OCI-LY7 (cell line): Measurements from ENCODE around the gene ERMN. TPM values are rescaled to one million over a fixed set of nuclear protein-coding genes. Genes with fewer than 3 reads are reported as not detected.
"Not testable (repeated sequence)": the region's sequence is repeated elsewhere in the genome, so short reads cannot be mapped to it uniquely, and the experiment has no call there.

Experiments
- BruUV-seq: library from RNA; stranded (reverse); fragments of 400-500 nt; replicated peaks from 2 replicates; lab custom pipeline; 2021; lab: Mats Ljungman, UMichigan
- CTCF ChIA-PET: fragments of 300-600 bp; sonication (Branson Sonifier 250); formaldehyde crosslinking; loops from one replicate; lab custom pipeline; 2022; ENCODE audit warnings: antibody characterized with exemption; ENCODE audit not compliant: unreplicated experiment; lab: Charles Lee
- POLR2A ChIA-PET: fragments of 300-600 bp; sonication (Branson Sonifier 250); formaldehyde crosslinking; loops from one replicate; lab custom pipeline; 2022; ENCODE audit warnings: antibody characterized with exemption; lab: Charles Lee
- DNase-seq: peaks from one replicate; pipeline ENCODE4 v3.0.0-alpha.2; 2015; ENCODE audit warnings: low spot score
- H2AFZ ChIP-seq: fragments of 200-600 bp; sonication (generic), shearing (Covaris generic); 2 replicates; pipeline ENCODE4 v1.6.1; 2014; ENCODE audit warnings: mild to moderate bottlenecking, antibody characterized with exemption, low read length, moderate library complexity
- H3K27ac ChIP-seq: fragments of 200-600 bp; sonication (generic); 2 replicates; pipeline ENCODE4 v1.5.1; 2014; ENCODE audit warnings: mixed run types, low read depth, mild to moderate bottlenecking, moderate library complexity, low read length, inconsistent platforms; ENCODE audit not compliant: poor library complexity, severe bottlenecking
- H3K36me3 ChIP-seq: fragments of 200-600 bp; sonication (generic); 2 replicates; pipeline ENCODE4 v1.6.1; 2014; ENCODE audit warnings: mild to moderate bottlenecking, antibody characterized with exemption, low read length, moderate library complexity, mixed read lengths; ENCODE audit not compliant: insufficient read depth
- H3K4me1 ChIP-seq: fragments of 200-600 bp; sonication (generic); 2 replicates; pipeline ENCODE4 v1.5.1; 2014; ENCODE audit warnings: mild to moderate bottlenecking, low read length; ENCODE audit not compliant: insufficient read depth, poor library complexity, severe bottlenecking
- H3K4me2 ChIP-seq: fragments of 200-600 bp; sonication (generic); 2 replicates; pipeline ENCODE4 v1.6.1; 2014; ENCODE audit warnings: mild to moderate bottlenecking, low read length
- H3K4me3 ChIP-seq: fragments of 200-600 bp; sonication (generic); 2 replicates; pipeline ENCODE4 v1.5.1; 2014; ENCODE audit warnings: mild to moderate bottlenecking, low read depth, low read length; ENCODE audit not compliant: poor library complexity, severe bottlenecking
- H3K79me2 ChIP-seq: fragments of 200-600 bp; sonication (generic); 2 replicates; pipeline ENCODE4 v1.6.1; 2016; ENCODE audit warnings: low read depth, mild to moderate bottlenecking, low read length, moderate library complexity, mixed read lengths; ENCODE audit not compliant: insufficient read depth
- H3K9me2 ChIP-seq: fragments of 200-600 bp; sonication (generic); 2 replicates; pipeline ENCODE4 v1.6.1; 2016; ENCODE audit warnings: mild to moderate bottlenecking, low read length, mixed read lengths; ENCODE audit not compliant: insufficient read depth
- H3K9me3 ChIP-seq: fragments of 200-600 bp; sonication (generic); 2 replicates; pipeline ENCODE4 v1.6.1; 2014; ENCODE audit warnings: mild to moderate bottlenecking, mixed run types, low read length, mixed read lengths
- H4K20me1 ChIP-seq: fragments of 200-600 bp; sonication (generic); 2 replicates; pipeline ENCODE4 v1.6.1; 2014; ENCODE audit warnings: mild to moderate bottlenecking, antibody characterized with exemption, low read length, moderate library complexity, mixed read lengths; ENCODE audit not compliant: insufficient read depth
- EZH2phosphoT487 ChIP-seq: fragments of 200-600 bp; sonication (generic); IDR thresholded peaks from 2 replicates; pipeline ENCODE4 v1.6.1; 2018; ENCODE audit warnings: low read depth, borderline replicate concordance, mild to moderate bottlenecking, mixed run types, antibody characterized with exemption, low read length, moderate library complexity, mixed read lengths
- intact Hi-C: fragments of 100-400 bp; cut with micrococcal nuclease; formaldehyde crosslinking; loops from one replicate; pipeline ENCODE4 v1.10.0; 2022; ENCODE audit not compliant: unreplicated experiment
- total RNA-seq, 2 experiments: library from RNA; depleted of rRNA in 1 of 2; stranded (reverse); fragments of >200 nt in 1 of 2; shearing (Covaris generic) in 1 of 2; gene quantifications; 2 replicates each; pipeline ENCODE4 v1.2.3, GENCODE V29; 2014 to 2022
- TF ChIP-seq, protein P1 (sequence below): fragments of 200-600 bp; sonication (generic); conservative IDR thresholded peaks from 2 replicates; pipeline ENCODE4 v1.5.1; 2014; ENCODE audit warnings: mild to moderate bottlenecking, antibody characterized with exemption, low read length, moderate library complexity, mixed read lengths

ERMN gene
- total RNA-seq, 2 experiments from 2014 or later, result 2.1 to 2.2 TPM

DNA sequence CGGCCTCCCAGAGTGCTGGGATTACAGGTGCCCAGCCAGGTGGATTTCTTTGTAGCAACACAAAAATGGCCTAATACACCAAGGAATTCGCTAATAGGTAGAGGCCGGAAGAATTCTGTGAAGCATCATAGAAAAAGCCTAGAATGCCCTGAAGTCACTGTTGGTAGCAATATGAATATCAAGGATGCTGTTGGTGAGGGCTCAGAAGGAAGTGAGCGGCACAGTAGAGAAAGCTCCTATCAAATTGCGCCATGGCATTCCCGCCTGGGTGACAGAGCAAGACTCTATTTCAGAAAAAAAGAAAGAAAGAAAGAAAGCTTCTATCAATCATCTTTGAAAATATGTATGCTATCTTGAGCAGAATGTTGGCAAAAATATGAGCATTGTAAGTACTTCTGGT is 44.3 kb downstream of the ERMN start:
- Histone ChIP-seq H4K20me1 (no peaks in the 10 kb centered on the region), H3K27ac (no peak overlapping the region), H3K9me3 (no peaks in the 10 kb centered on the region), H3K4me2 (no peak overlapping the region), H3K4me1 (no peaks in the 10 kb centered on the region), H3K79me2 (no peaks in the 10 kb centered on the region), H3K36me3 (no peaks in the 10 kb centered on the region), H2AFZ (no peak overlapping the region), H3K9me2 (no peaks in the 10 kb centered on the region), H3K4me3 (no peak overlapping the region)
- CTCF ChIA-PET, result no interaction called here
- no peak for DNase-seq
- TF ChIP-seq, protein P1, sequence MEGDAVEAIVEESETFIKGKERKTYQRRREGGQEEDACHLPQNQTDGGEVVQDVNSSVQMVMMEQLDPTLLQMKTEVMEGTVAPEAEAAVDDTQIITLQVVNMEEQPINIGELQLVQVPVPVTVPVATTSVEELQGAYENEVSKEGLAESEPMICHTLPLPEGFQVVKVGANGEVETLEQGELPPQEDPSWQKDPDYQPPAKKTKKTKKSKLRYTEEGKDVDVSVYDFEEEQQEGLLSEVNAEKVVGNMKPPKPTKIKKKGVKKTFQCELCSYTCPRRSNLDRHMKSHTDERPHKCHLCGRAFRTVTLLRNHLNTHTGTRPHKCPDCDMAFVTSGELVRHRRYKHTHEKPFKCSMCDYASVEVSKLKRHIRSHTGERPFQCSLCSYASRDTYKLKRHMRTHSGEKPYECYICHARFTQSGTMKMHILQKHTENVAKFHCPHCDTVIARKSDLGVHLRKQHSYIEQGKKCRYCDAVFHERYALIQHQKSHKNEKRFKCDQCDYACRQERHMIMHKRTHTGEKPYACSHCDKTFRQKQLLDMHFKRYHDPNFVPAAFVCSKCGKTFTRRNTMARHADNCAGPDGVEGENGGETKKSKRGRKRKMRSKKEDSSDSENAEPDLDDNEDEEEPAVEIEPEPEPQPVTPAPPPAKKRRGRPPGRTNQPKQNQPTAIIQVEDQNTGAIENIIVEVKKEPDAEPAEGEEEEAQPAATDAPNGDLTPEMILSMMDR, result no peak
- TF ChIP-seq EZH2phosphoT487, result no peak
- BruUV-seq, result no TSS peak
- intact Hi-C loops, result no loop called here
- POLR2A ChIA-PET, result interaction anchor here (0.7 kb wide), 1 partner anchor 404 kb away, joined by 4 read pairs; no protein-coding TSS in a partner anchor

DNA sequence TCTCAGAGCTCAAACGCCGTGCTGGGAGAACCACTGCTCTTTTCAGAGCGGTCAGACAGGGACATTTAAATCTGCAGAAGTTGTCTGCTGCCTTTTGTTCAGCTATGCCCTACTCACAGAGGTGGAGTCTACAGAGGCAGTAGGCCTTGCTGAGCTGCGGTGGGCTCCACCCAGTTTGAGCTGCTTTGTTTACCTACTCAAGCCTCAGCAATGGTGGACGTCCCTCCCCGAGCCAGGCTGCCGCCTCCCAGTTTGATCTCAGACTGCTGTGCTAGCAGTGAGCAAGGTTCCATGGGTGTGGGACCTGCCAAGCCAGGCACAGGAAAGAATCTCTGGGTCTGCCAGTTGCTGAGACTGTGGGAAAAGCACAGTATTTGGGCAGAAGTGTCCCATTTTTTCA is 46.3 kb downstream of the ERMN start:
- H3K4me3 ChIP-seq, result not testable (repeated sequence)

DNA sequence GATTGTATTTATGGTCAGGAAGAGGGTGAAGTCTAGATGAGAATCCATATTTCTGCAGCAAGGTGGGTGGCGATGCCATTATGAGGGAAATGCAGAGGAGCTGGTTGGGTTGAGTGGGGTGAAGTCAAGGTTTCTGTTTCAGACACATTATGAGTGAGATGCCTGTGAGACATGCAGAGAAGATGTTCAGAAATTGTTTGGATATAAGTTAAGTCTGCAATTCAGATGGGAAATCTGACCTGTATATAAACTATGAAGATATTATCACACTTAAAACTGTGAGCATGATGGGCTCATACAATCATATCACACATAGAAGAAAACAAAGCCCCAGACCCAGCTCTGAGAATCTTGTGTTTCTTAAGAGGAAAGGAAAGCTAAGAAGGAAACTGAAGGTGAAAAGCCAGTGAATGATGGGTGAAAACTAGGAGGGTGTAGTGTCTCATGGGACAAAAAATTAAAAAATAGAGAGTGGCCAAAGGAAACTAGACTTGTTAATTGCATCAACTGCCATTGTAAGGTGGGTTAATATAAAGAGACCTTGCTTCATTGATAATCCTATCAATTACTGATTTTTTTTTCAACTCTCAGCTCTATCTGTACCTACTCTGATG is 53.9 kb downstream of the ERMN start:
- ChIA-PET CTCF (no interaction called here), POLR2A (interaction anchor here (0.6 kb wide), 2 partner anchors 9 to 992 kb away, joined by 3 to 5 read pairs; no protein-coding TSS in a partner anchor)
- no peaks in the 10 kb centered on the region for H3K36me3 ChIP-seq
- no peak overlapping the region for H3K4me3 ChIP-seq
- TF ChIP-seq, protein P1, result no peak
- TF ChIP-seq EZH2phosphoT487, result no peak
- BruUV-seq, result no TSS peak
- H2AFZ ChIP-seq, result no peak overlapping the region
- H3K9me2 ChIP-seq, result no peaks in the 10 kb centered on the region
- DNase-seq, result no peak
- no peaks in the 10 kb centered on the region for H3K4me1 ChIP-seq
- intact Hi-C loops, result no loop called here
- no peaks in the 10 kb centered on the region for H4K20me1 ChIP-seq
- H3K9me3 ChIP-seq, result no peaks in the 10 kb centered on the region
- no peak overlapping the region for H3K27ac ChIP-seq
- H3K79me2 ChIP-seq, result no peaks in the 10 kb centered on the region
- H3K4me2 ChIP-seq, result no peak overlapping the region

More for the DNA sequence above, 46.3 kb downstream of the ERMN start:
- BruUV-seq, H3K79me2 ChIP-seq, H3K4me2 ChIP-seq, H3K9me2 ChIP-seq, H3K36me3 ChIP-seq, H3K9me3 ChIP-seq, CTCF ChIA-PET, H4K20me1 ChIP-seq, intact Hi-C loops, DNase-seq, POLR2A ChIA-PET, H2AFZ ChIP-seq, H3K4me1 ChIP-seq, H3K27ac ChIP-seq: not testable (repeated sequence)
